Measurements from ENCODE around the gene MBP. TPM values are rescaled to one million over a fixed set of nuclear protein-coding genes. Genes with fewer than 3 reads are reported as not detected.
"Not testable (repeated sequence)": the region's sequence is repeated elsewhere in the genome, so short reads cannot be mapped to it uniquely, and the experiment has no call there.

MBP gene
- total and polyA plus RNA-seq, 10 of the 15 experiments (the other 5 are each of a cell fraction or from before 2014, with no cell fraction given) = 12.2 to 67.8 (median 42.1) TPM

DNA sequence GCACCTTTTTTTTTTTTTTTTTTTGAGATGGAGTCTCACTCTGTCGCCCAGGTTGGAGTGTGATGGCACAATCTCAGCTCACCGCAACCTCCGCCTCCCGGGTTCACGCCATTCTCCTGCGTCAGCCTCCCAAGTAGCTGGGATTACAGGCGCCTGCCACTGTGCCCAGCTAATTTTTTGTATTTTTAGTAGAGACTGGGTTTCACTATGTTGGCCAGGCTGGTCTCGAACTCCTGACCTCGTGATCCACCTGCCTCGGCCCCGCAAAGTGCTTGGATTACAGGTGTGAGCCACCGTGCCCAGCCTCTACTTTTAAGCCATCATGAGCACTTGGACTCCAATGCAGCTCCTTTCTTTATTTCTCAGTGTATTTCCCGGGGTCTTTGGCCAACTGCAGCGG, 111.1 kb downstream of the MBP start:
- DNase-seq (ENCODE audit: low read depth, low spot score); FAIRE-seq; H2AFZ ChIP-seq (ENCODE audit: control insufficient read depth, low read depth, low read length); H3K9me3 ChIP-seq (replicated peaks; ENCODE audit: control insufficient read depth, insufficient read depth, low read length); SMC1A ChIA-PET (ENCODE audit: uncharacterized antibody, unreplicated experiment); H3K4me3 ChIP-seq; CTCF ChIA-PET; POLR2A ChIA-PET; RAD21 ChIA-PET (ENCODE audit: unreplicated experiment); in situ Hi-C loops (cut with MboI); H3K27ac ChIP-seq (ENCODE audit: control insufficient read depth, insufficient read depth); H4K20me1 ChIP-seq (ENCODE audit: control insufficient read depth, insufficient read depth); H3K79me2 ChIP-seq (ENCODE audit: control insufficient read depth, insufficient read depth, low read length); H3K9ac ChIP-seq (ENCODE audit: control insufficient read depth, insufficient read depth, low read length); intact Hi-C loops (cut with micrococcal nuclease; ENCODE audit: unreplicated experiment); H3K27me3 ChIP-seq (replicated peaks in 1 of 2; ENCODE audit: control insufficient read depth in 2 of 2, insufficient read depth in 2 of 2, low read length in 1 of 2); H3K4me2 ChIP-seq (ENCODE audit: control insufficient read depth, insufficient read depth); BruUV-seq (replicated peaks); H3K4me1 ChIP-seq (ENCODE audit: control insufficient read depth, insufficient read depth, low read length); ATAC-seq: not testable (repeated sequence)
- H3K36me3 ChIP-seq (ENCODE audit: control insufficient read depth in 2 of 2, insufficient read depth in 2 of 2, low read length in 1 of 2) = peaks cover 7 to 15% of the 10 kb centered on the region in 2 experiments; a peak in 3 of 4 replicates
- 95% methylated on average over 13 of the region's 14 CpGs for WGBS (ENCODE audit: insufficient coverage, insufficient replicate concordance, low lambda C conversion rate, missing lambda C conversion rate)

DNA sequence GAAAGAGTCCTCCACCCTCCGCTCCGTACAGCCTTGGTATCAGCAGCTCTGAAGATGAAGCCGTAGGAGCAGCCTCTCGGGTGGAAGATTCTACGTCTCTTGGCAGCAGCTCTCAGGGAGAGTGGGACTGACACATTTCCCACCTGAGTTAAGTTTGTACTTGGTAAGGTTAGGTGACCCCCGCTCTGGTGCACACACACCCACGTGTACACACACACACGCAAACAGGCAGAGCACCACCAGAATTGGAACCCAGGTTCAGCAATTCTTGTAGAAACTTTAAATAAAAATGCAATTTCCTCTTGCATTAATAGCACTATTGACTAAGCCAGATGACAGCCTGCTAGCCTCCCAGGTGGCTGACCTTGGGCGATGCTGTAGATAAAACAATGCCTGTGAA, 111.5 kb downstream of the MBP start:
- ChIA-PET CTCF (no interaction called here), POLR2A (no interaction called here), SMC1A (ENCODE audit: uncharacterized antibody, unreplicated experiment) (no interaction called here), RAD21 (ENCODE audit: unreplicated experiment) (no interaction called here)
- WGBS (ENCODE audit: insufficient coverage, insufficient replicate concordance, low lambda C conversion rate, missing lambda C conversion rate) = 98% methylated on average over 9 of the region's 9 CpGs
- Histone ChIP-seq H3K9ac (ENCODE audit: control insufficient read depth, insufficient read depth, low read length) (no peak overlapping the region), H3K4me3 (no peak overlapping the region), H3K36me3 (ENCODE audit: control insufficient read depth in 2 of 2, insufficient read depth in 2 of 2, low read length in 1 of 2) (peaks cover 7 to 18% of the 10 kb centered on the region in 2 experiments; a peak in 3 of 4 replicates), H3K27me3 (replicated peaks in 1 of 2; ENCODE audit: control insufficient read depth in 2 of 2, insufficient read depth in 2 of 2, low read length in 1 of 2) (no peaks in the 10 kb centered on the region), H3K4me2 (ENCODE audit: control insufficient read depth, insufficient read depth) (no peak overlapping the region), H2AFZ (ENCODE audit: control insufficient read depth, low read depth, low read length) (no peak overlapping the region), H3K79me2 (ENCODE audit: control insufficient read depth, insufficient read depth, low read length) (no peaks in the 10 kb centered on the region), H3K27ac (ENCODE audit: control insufficient read depth, insufficient read depth) (no peak overlapping the region), H4K20me1 (ENCODE audit: control insufficient read depth, insufficient read depth) (no peaks in the 10 kb centered on the region), H3K4me1 (ENCODE audit: control insufficient read depth, insufficient read depth, low read length) (no peaks in the 10 kb centered on the region), H3K9me3 (replicated peaks; ENCODE audit: control insufficient read depth, insufficient read depth, low read length) (no peaks in the 10 kb centered on the region)
- DNase-seq (ENCODE audit: low read depth, low spot score) (no peak), FAIRE-seq (no peak), ATAC-seq (no peak)
- intact Hi-C loops (cut with micrococcal nuclease; ENCODE audit: unreplicated experiment) (no loop called here), in situ Hi-C loops (cut with MboI) (no loop called here)
- no TSS peak for BruUV-seq (replicated peaks)
- TF ChIP-seq JUND (IDR thresholded peaks at IDR 0.05; ENCODE audit: low read depth, low read length) = no peak
- no peak for TF ChIP-seq CBFB (IDR thresholded peaks at IDR 0.05; ENCODE audit: low read depth)
- no peak for TF ChIP-seq LARP7 (IDR thresholded peaks at IDR 0.05)
- TF ChIP-seq ETV6 (conservative IDR thresholded peaks at IDR 0.05 in 1 of 2, IDR thresholded peaks at IDR 0.05 in 1 of 2; ENCODE audit: borderline replicate concordance in 1 of 2, low read depth in 1 of 2) = no peak
- TF ChIP-seq WRNIP1 (IDR thresholded peaks at IDR 0.05; ENCODE audit: borderline replicate concordance, low read depth, low read length) = no peak
- TF ChIP-seq SIN3A (IDR thresholded peaks at IDR 0.05; ENCODE audit: low read depth, low read length) = no peak
- TF ChIP-seq NFYA (IDR thresholded peaks at IDR 0.05; ENCODE audit: borderline replicate concordance, low read depth, low read length) = no peak

Data from GM12878 (cell line).